Stimulated activated CD8-positive, alpha-beta memory T cell treated with anti-CD3 and anti-CD28 coated beads, Interleukin-7, amount 100 ng/mL, for 1 hour (primary cell): ENCODE results near the gene LPAR2.
A peak's percentile ranks its signal among the peaks of the same experiment; 100 is the strongest.

Experiments
- DNase-seq, 2 donors: peaks; one replicate each; pipeline ENCODE4 v3.0.0-alpha.2; 2020; ENCODE audit warnings: low read depth in 2 of 2

Gene LPAR2

GRCh38 chr19:19597809-19598306, 30.2 kb downstream of the LPAR2 start:
- DNase-seq = no peak

- no peak for DNase-seq
These were observed 32.8 kb downstream of the LPAR2 start for GRCh38 chr19:19595171-19595701.

GRCh38 chr19:19594381-19594780, 33.6 kb downstream of the LPAR2 start:
- no peak for DNase-seq

GRCh38 chr19:19592690-19593089, 35.3 kb downstream of the LPAR2 start:
- DNase-seq = no peak

- peak in 1 of 2 donors; percentile 25 for DNase-seq
These were observed 36.7 kb downstream of the LPAR2 start for GRCh38 chr19:19591133-19591825.

GRCh38 chr19:19588546-19588945, 39.5 kb downstream of the LPAR2 start:
- no peak for DNase-seq

GRCh38 chr19:19587771-19588170, 40.2 kb downstream of the LPAR2 start:
- DNase-seq = no peak

- DNase-seq = no peak
These were observed 43.7 kb downstream of the LPAR2 start for GRCh38 chr19:19584356-19584755.

GRCh38 chr19:19582471-19582870, 45.5 kb downstream of the LPAR2 start:
- DNase-seq = no peak

- no peak for DNase-seq
These were observed 46.6 kb downstream of the LPAR2 start for GRCh38 chr19:19581391-19581790.

GRCh38 chr19:19580418-19580817, 47.6 kb downstream of the LPAR2 start:
- DNase-seq = no peak

GRCh38 chr19:19579533-19580361, 48.3 kb downstream of the LPAR2 start:
- no peak for DNase-seq

GRCh38 chr19:19578252-19578651, 49.8 kb downstream of the LPAR2 start:
- no peak for DNase-seq

- no peak for DNase-seq
These were observed 52.6 kb downstream of the LPAR2 start for GRCh38 chr19:19575411-19575810.
